ENCODE measurements around the gene TLE7.

Gene TLE7

GRCh38 chr16:71448274-71448866 is 6.5 kb upstream of the TLE7 start:
- no peaks in the 10 kb centered on the region for H3K27me3 ChIP-seq (ENCODE audit: control insufficient read depth, insufficient read depth, low read length)
- H3K36me3 ChIP-seq (ENCODE audit: control insufficient read depth, low read depth, low read length) = peaks cover 26% of the 10 kb centered on the region
- no peak overlapping the region for H3K27ac ChIP-seq (ENCODE audit: low read length)

DNA sequence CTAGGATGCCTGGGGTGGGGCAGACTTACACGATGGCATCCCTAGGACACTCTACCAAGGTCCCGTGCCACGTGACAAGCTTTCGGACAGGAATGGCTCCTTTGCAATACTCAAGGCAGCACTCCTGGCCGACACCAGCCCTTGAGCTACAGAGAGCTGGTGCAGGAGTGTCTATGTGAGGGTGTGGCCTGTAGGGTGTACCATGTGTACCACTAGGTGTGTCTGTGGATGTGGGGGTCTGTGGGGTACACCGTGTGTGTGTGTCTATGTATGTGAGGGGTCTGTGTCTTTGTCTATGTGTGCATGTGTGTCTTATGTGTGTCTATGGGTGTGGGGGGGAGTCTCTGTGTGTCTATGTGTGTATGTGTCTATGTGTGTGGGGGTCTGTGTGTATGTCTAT is 1.9 kb upstream of the TLE7 start:
- no peak overlapping the region for H3K27ac ChIP-seq (ENCODE audit: low read length)
- no peak overlapping the region for H3K4me3 ChIP-seq (ENCODE audit: low read length)
- no peaks in the 10 kb centered on the region for H3K4me1 ChIP-seq (ENCODE audit: control insufficient read depth, low read depth, low read length)
- no peak overlapping the region for H3K9ac ChIP-seq (ENCODE audit: low read length)
- H3K27me3 ChIP-seq (ENCODE audit: control insufficient read depth, insufficient read depth, low read length) = no peaks in the 10 kb centered on the region
- peaks cover 13% of the 10 kb centered on the region for H3K9me3 ChIP-seq (ENCODE audit: control insufficient read depth, low read depth, low read length)
- peaks cover 5% of the 10 kb centered on the region for H3K36me3 ChIP-seq (ENCODE audit: control insufficient read depth, low read depth, low read length)

More at GRCh38 chr16:71448274-71448866, 6.5 kb upstream of the TLE7 start:
- Histone ChIP-seq H3K9me3 (ENCODE audit: control insufficient read depth, low read depth, low read length) (peaks cover 35% of the 10 kb centered on the region), H3K4me3 (ENCODE audit: low read length) (no peak overlapping the region), H3K9ac (ENCODE audit: low read length) (no peak overlapping the region), H3K4me1 (ENCODE audit: control insufficient read depth, low read depth, low read length) (no peaks in the 10 kb centered on the region)

DNA sequence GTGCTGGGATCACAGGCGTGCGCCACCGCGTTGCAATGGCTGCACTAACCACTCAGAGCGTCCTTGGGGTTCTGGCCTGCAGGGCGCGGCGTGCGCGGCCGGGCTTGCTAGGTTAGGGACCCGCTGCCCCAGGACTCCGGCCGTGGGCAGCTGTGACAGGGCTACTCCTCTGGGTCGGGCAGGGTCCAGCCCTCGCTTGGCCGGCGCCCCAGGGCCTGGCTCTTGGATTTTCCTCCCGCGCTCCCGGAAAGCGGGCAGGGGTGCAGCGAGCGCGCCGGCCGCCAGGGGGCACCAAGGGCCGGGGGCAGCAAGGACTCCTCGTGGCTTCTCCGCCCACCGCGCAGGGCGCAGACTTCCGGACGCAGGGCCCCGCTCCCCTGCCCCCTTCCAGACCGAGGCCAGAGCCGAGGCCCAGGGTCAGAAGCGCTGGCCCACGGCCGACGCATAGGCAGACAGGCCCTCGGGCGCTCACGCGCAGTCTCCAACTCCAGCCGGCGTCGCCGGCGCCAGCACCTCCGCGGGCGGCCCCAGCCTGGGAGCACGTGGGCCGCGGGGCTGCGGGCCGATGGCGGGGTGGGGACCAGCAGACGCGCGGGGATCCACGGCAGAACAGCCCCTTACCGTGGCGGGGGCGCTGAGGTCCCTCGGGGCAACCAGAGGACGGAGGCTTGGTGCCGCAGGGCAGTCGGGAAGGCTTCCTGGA is 355 bp downstream of the TLE7 start:
- Histone ChIP-seq H3K27me3 (ENCODE audit: control insufficient read depth, insufficient read depth, low read length) (no peaks in the 10 kb centered on the region), H3K27ac (ENCODE audit: low read length) (no peak overlapping the region), H3K36me3 (ENCODE audit: control insufficient read depth, low read depth, low read length) (no peaks in the 10 kb centered on the region), H3K9ac (ENCODE audit: low read length) (no peak overlapping the region), H3K4me1 (ENCODE audit: control insufficient read depth, low read depth, low read length) (no peaks in the 10 kb centered on the region), H3K4me3 (ENCODE audit: low read length) (no peak overlapping the region), H3K9me3 (ENCODE audit: control insufficient read depth, low read depth, low read length) (no peaks in the 10 kb centered on the region)

DNA sequence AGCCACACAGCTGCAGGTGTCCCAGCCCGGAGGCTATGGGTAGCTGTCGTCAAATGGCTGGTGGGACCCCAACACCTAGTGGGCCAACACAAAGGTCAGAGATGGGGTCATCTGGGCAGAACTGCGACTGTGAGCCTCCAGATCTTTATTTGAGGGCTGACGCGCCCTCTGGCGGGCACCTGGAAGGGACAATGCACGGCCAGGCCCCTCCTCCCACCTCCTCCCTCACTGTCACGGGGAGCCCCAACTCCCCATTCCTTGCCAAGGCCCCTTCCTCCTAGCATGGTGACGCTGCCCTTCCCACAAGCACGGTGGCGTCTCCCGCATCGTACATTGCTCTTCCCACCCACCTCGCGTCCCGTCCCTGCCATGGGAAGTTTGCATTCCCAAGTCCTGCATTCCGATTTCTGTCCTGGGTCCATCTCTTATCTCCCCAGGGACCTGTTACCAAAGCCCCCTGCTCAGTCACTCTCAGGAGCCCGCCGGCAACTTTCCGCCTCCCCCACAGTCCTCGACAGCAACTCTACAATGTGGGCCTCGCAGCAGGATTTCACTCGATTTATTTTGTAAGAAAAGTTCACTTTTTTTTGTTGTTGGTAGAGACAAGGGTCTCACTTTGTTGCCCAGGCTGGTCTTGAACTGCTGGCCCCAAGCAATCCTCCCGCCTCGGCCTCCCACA is 1.0 kb downstream of the TLE7 start:
- Histone ChIP-seq H3K4me1 (ENCODE audit: control insufficient read depth, low read depth, low read length) (no peaks in the 10 kb centered on the region), H3K27me3 (ENCODE audit: control insufficient read depth, insufficient read depth, low read length) (no peaks in the 10 kb centered on the region), H3K9me3 (ENCODE audit: control insufficient read depth, low read depth, low read length) (no peaks in the 10 kb centered on the region), H3K36me3 (ENCODE audit: control insufficient read depth, low read depth, low read length) (no peaks in the 10 kb centered on the region), H3K27ac (ENCODE audit: low read length) (no peak overlapping the region), H3K4me3 (ENCODE audit: low read length) (no peak overlapping the region), H3K9ac (ENCODE audit: low read length) (no peak overlapping the region)

- Histone ChIP-seq H3K27me3 (ENCODE audit: control insufficient read depth, insufficient read depth, low read length) (no peaks in the 10 kb centered on the region), H3K9me3 (ENCODE audit: control insufficient read depth, low read depth, low read length) (no peaks in the 10 kb centered on the region), H3K4me3 (ENCODE audit: low read length) (no peak overlapping the region), H3K4me1 (ENCODE audit: control insufficient read depth, low read depth, low read length) (no peaks in the 10 kb centered on the region), H3K36me3 (ENCODE audit: control insufficient read depth, low read depth, low read length) (no peaks in the 10 kb centered on the region), H3K9ac (ENCODE audit: low read length) (no peak overlapping the region), H3K27ac (ENCODE audit: low read length) (no peak overlapping the region)
Observed at GRCh38 chr16:71439523-71439922, 2.3 kb downstream of the TLE7 start.

DNA sequence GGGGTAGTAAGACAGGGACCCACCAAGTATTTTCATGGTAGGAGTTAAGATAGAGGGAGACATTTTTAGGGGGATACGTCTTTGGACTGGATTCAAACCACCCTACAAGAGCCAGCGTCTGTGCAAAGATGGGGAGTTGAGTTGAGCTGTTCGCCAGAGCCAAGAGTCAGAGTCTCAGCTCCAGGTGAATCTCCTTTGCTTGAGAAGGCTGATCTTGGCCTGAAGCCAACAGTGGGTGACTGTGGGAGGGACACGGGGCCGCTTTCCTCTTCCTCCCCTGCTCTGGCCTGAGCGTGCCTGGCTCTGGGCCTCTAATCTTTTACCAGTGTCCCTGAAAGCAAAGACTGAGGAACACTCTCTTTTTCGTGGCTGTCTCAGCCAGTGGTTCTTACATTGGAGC is 5.4 kb downstream of the TLE7 start:
- no peak overlapping the region for H3K4me3 ChIP-seq (ENCODE audit: low read length)
- no peaks in the 10 kb centered on the region for H3K36me3 ChIP-seq (ENCODE audit: control insufficient read depth, low read depth, low read length)
- no peaks in the 10 kb centered on the region for H3K9me3 ChIP-seq (ENCODE audit: control insufficient read depth, low read depth, low read length)
- no peaks in the 10 kb centered on the region for H3K4me1 ChIP-seq (ENCODE audit: control insufficient read depth, low read depth, low read length)
- H3K9ac ChIP-seq (ENCODE audit: low read length) = no peak overlapping the region
- H3K27me3 ChIP-seq (ENCODE audit: control insufficient read depth, insufficient read depth, low read length) = no peaks in the 10 kb centered on the region
- H3K27ac ChIP-seq (ENCODE audit: low read length) = no peak overlapping the region

DNA sequence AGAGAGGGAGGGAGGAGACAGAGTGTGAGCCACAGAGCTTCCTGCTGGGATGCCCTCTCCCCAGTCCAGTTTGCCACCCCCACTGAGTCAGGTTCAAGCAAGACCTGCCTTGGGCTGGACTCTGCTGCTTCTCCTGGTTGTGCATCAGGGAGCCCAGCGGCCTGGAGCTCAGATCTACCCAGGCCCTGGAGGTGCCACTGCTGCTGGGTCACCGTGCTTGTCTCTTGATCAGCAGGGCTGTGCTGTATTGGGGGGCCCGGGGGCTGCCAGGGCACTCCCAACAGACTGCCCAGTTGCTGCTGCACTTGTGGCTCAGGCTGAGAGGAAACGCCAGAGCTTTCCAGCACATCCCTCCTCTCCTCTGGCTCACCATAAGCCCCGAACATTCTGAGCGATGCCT is 8.9 kb downstream of the TLE7 start:
- no peak overlapping the region for H3K9ac ChIP-seq (ENCODE audit: low read length)
- no peaks in the 10 kb centered on the region for H3K27me3 ChIP-seq (ENCODE audit: control insufficient read depth, insufficient read depth, low read length)

GRCh38 chr16:71431991-71432390 is 9.9 kb downstream of the TLE7 start:
- no peaks in the 10 kb centered on the region for H3K9me3 ChIP-seq (ENCODE audit: control insufficient read depth, low read depth, low read length)
- no peaks in the 10 kb centered on the region for H3K36me3 ChIP-seq (ENCODE audit: control insufficient read depth, low read depth, low read length)
- no peak overlapping the region for H3K4me3 ChIP-seq (ENCODE audit: low read length)
- H3K4me1 ChIP-seq (ENCODE audit: control insufficient read depth, low read depth, low read length) = no peaks in the 10 kb centered on the region
- H3K27ac ChIP-seq (ENCODE audit: low read length) = no peak overlapping the region
- H3K9ac ChIP-seq (ENCODE audit: low read length) = no peak overlapping the region
- no peaks in the 10 kb centered on the region for H3K27me3 ChIP-seq (ENCODE audit: control insufficient read depth, insufficient read depth, low read length)

More for the DNA sequence above, 8.9 kb downstream of the TLE7 start:
- no peak overlapping the region for H3K27ac ChIP-seq (ENCODE audit: low read length)
- H3K9me3 ChIP-seq (ENCODE audit: control insufficient read depth, low read depth, low read length) = no peaks in the 10 kb centered on the region
- no peak overlapping the region for H3K4me3 ChIP-seq (ENCODE audit: low read length)
- no peaks in the 10 kb centered on the region for H3K36me3 ChIP-seq (ENCODE audit: control insufficient read depth, low read depth, low read length)
- H3K4me1 ChIP-seq (ENCODE audit: control insufficient read depth, low read depth, low read length) = no peaks in the 10 kb centered on the region

DNA sequence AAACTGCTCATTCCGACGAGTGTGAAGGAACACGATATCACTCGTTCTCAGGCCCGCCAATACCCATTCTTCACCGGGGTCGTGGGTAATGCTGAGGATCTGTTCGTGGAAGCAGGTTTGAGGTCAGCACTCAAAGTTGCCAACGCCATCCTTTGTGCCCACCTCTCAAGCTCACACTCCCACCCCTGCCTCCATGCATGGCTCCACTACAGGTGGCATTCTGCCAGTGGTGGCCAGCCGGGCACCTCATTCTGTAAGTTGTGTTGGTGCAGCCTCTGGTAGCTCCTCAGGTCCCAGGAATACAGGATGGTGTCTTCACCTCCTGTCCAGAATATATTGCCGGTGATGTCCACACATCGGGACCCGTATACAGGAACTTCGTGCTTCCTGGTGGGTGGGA is 10.7 kb downstream of the TLE7 start:
- Histone ChIP-seq H3K27ac (ENCODE audit: low read length) (no peak overlapping the region), H3K4me3 (ENCODE audit: low read length) (no peak overlapping the region), H3K9me3 (ENCODE audit: control insufficient read depth, low read depth, low read length) (no peaks in the 10 kb centered on the region), H3K27me3 (ENCODE audit: control insufficient read depth, insufficient read depth, low read length) (no peaks in the 10 kb centered on the region), H3K9ac (ENCODE audit: low read length) (no peak overlapping the region), H3K36me3 (ENCODE audit: control insufficient read depth, low read depth, low read length) (no peaks in the 10 kb centered on the region), H3K4me1 (ENCODE audit: control insufficient read depth, low read depth, low read length) (no peaks in the 10 kb centered on the region)

GRCh38 chr16:71430744-71431143 is 11.1 kb downstream of the TLE7 start:
- H3K36me3 ChIP-seq (ENCODE audit: control insufficient read depth, low read depth, low read length) = no peaks in the 10 kb centered on the region
- H3K9me3 ChIP-seq (ENCODE audit: control insufficient read depth, low read depth, low read length) = no peaks in the 10 kb centered on the region
- no peak overlapping the region for H3K9ac ChIP-seq (ENCODE audit: low read length)
- no peak overlapping the region for H3K4me3 ChIP-seq (ENCODE audit: low read length)
- no peaks in the 10 kb centered on the region for H3K4me1 ChIP-seq (ENCODE audit: control insufficient read depth, low read depth, low read length)
- H3K27me3 ChIP-seq (ENCODE audit: control insufficient read depth, insufficient read depth, low read length) = peaks cover under 1% of the 10 kb centered on the region
- H3K27ac ChIP-seq (ENCODE audit: low read length) = no peak overlapping the region

DNA sequence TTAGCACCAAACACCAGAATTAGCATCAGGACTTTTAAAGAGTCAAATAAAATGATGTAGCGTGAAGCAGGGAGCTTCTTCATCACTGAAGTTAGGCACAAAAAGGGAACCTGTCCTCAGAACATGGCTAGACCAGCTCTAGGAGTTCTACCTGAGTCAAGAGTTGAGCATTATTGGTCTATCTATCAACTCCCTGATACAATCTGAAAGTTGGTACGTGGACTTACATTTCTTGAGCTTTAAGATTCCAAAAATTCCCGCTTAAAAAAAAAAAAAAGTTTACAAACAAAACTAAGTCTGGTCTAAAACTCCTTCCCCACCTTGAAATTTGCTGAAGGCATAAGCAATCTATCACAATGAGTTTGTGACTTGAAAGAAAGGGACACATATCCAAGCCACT is 12.3 kb downstream of the TLE7 start:
- no peak overlapping the region for H3K4me3 ChIP-seq (ENCODE audit: low read length)
- no peaks in the 10 kb centered on the region for H3K36me3 ChIP-seq (ENCODE audit: control insufficient read depth, low read depth, low read length)
- H3K27me3 ChIP-seq (ENCODE audit: control insufficient read depth, insufficient read depth, low read length) = peaks cover 12% of the 10 kb centered on the region
- no peak overlapping the region for H3K27ac ChIP-seq (ENCODE audit: low read length)
- no peaks in the 10 kb centered on the region for H3K9me3 ChIP-seq (ENCODE audit: control insufficient read depth, low read depth, low read length)
- no peaks in the 10 kb centered on the region for H3K4me1 ChIP-seq (ENCODE audit: control insufficient read depth, low read depth, low read length)
- no peak overlapping the region for H3K9ac ChIP-seq (ENCODE audit: low read length)

- H3K9me3 ChIP-seq (ENCODE audit: control insufficient read depth, low read depth, low read length) = no peaks in the 10 kb centered on the region
- peaks cover 19% of the 10 kb centered on the region for H3K27me3 ChIP-seq (ENCODE audit: control insufficient read depth, insufficient read depth, low read length)
- H3K36me3 ChIP-seq (ENCODE audit: control insufficient read depth, low read depth, low read length) = no peaks in the 10 kb centered on the region
- no peaks in the 10 kb centered on the region for H3K4me1 ChIP-seq (ENCODE audit: control insufficient read depth, low read depth, low read length)
- no peak overlapping the region for H3K9ac ChIP-seq (ENCODE audit: low read length)
- no peak overlapping the region for H3K4me3 ChIP-seq (ENCODE audit: low read length)
- H3K27ac ChIP-seq (ENCODE audit: low read length) = no peak overlapping the region
Observed at GRCh38 chr16:71428883-71429282, 13.0 kb downstream of the TLE7 start.

Data from iPS-18a (cell line).